GM12892 (cell line): ENCODE data around the gene TNFRSF1B.

Source experiments
- POLR2A ChIP-seq: IDR thresholded peaks from 2 replicates; pipeline ENCODE4 v1.6.1; 2011; ENCODE audit warnings: low read depth, low read length, control low read depth
- POLR2AphosphoS5 ChIP-seq: IDR thresholded peaks from 2 replicates; pipeline ENCODE4 v1.6.1; 2011; ENCODE audit warnings: low read depth, low read length, control low read depth
- TAF1 ChIP-seq: IDR thresholded peaks from 2 replicates; pipeline ENCODE4 v1.6.1; 2011; ENCODE audit warnings: low read depth, mild to moderate bottlenecking, control low read depth, low read length, borderline replicate concordance

DNA sequence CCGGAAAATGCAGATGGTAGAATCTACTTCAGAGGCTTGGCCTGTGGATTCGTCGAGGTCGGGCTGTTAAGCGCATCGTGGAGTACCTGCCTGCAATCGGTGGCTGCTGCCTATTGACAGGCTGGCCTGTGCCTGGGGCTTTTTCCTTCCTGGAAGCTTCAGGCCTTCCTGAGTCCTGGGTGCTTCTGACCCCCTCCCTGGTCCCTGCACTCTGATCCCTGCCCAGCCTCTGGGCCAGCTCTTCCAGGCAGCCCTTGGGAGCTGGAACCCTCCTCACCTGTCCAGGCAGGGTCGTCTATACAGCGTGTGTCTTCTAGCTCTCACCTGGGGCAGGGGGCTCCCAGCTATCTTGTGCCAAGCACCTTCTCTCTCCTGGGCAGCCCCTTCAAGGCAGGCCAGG, 40.0 kb upstream of the TNFRSF1B start:
- TF ChIP-seq POLR2AphosphoS5 (no peak), TAF1 (no peak), POLR2A (no peak)
